HepG2 (cell line): Measurements from ENCODE around the gene MAPK9. TPM values are rescaled to one million over a fixed set of nuclear protein-coding genes. Genes with fewer than 3 reads are reported as not detected.

Experiments used
- CREM ChIP-seq, 2 experiments: sonication (generic) in 1 of 2; formaldehyde crosslinking in 1 of 2; IDR thresholded peaks; 2 replicates each; pipeline versions ENCODE4 v1.4.0 to v1.6.1; 2016 to 2020; ENCODE audit warnings: antibody characterized with exemption in 1 of 2, mild to moderate bottlenecking in 1 of 2, missing genetic modification reagents in 1 of 2
- HNF1A ChIP-seq, 2 experiments: sonication (generic) in 1 of 2; formaldehyde crosslinking in 1 of 2; IDR thresholded peaks; 2 replicates each; pipeline versions ENCODE4 v1.4.0 to v1.6.1; 2016 to 2020; ENCODE audit warnings: borderline replicate concordance in 1 of 2, low read depth in 1 of 2, mild to moderate bottlenecking in 1 of 2, missing genetic modification reagents in 1 of 2
- LCORL ChIP-seq, 2 experiments: fragments of 450-650 bp in 1 of 2; sonication (generic) in 1 of 2; formaldehyde crosslinking in 1 of 2; IDR thresholded peaks; 2 replicates each; pipeline versions ENCODE4 v1.5.0 to v1.6.1; 2017 to 2020; ENCODE audit warnings: antibody characterized with exemption in 1 of 2, missing genetic modification reagents in 1 of 2
- NR0B2 ChIP-seq: sonication (generic); formaldehyde crosslinking; IDR thresholded peaks from 2 replicates; pipeline ENCODE4 v1.4.0; 2020; ENCODE audit warnings: mild to moderate bottlenecking, missing genetic modification reagents
- SCMH1 ChIP-seq: sonication (generic); formaldehyde crosslinking; IDR thresholded peaks from 2 replicates; pipeline ENCODE4 v1.9.0; 2021; ENCODE audit warnings: missing genetic modification reagents, mild to moderate bottlenecking, borderline replicate concordance
- SMYD3 ChIP-seq: sonication (generic); formaldehyde crosslinking; IDR thresholded peaks from 2 replicates; pipeline ENCODE4 v1.8.1; 2023; ENCODE audit warnings: mild to moderate bottlenecking, missing genetic modification reagents
- TEAD3 ChIP-seq: optimal IDR thresholded peaks from 2 replicates; pipeline ENCODE3; 2016; ENCODE audit warnings: borderline replicate concordance
- THRA ChIP-seq: sonication (generic); formaldehyde crosslinking; IDR thresholded peaks from 2 replicates; pipeline ENCODE4 v1.4.0; 2020; ENCODE audit warnings: missing genetic modification reagents, borderline replicate concordance
- ZNF407 ChIP-seq: sonication (generic); formaldehyde crosslinking; IDR thresholded peaks from one replicate; pipeline ENCODE4 v1.5.1; 2020; ENCODE audit warnings: mild to moderate bottlenecking, missing genetic modification reagents; ENCODE audit errors: not compliant biosample characterization
- ZNF678 ChIP-seq: sonication (generic); formaldehyde crosslinking; IDR thresholded peaks from 2 replicates; pipeline ENCODE4 v1.4.0; 2020; ENCODE audit warnings: mild to moderate bottlenecking, missing genetic modification reagents
- polyA plus RNA-seq, 8 experiments: library from polyadenylated mRNA; depleted of rRNA in 3 of 8; stranded (reverse) in 7 of 8; unstranded in 1 of 8; fragments of >200 nt; fragmentation: Illumina TruSeq in 4 of 8; extraction: Trizol in 4 of 8; gene quantifications; 2 replicates each; pipeline versions ENCODE4 v1.2.1 to v1.2.3, GENCODE V29; 2011 to 2016; ENCODE audit warnings: low read depth in 4 of 8, missing spikeins in 1 of 8, mixed read lengths in 1 of 8; ENCODE audit not compliant: insufficient read depth in 1 of 8
- total RNA-seq, 5 experiments: library from RNA; depleted of rRNA; stranded (reverse); fragments of >200 nt; fragmentation: Illumina TruSeq; extraction: Trizol; gene quantifications; 2 replicates each; pipeline ENCODE4 v1.2.3, GENCODE V29; 2016; ENCODE audit warnings: low read depth in 1 of 5

The MAPK9 gene
- total and polyA plus RNA-seq, 2 of the 13 experiments (the other 11 are each of a cell fraction or from before 2014, with no cell fraction given) = 30.1 to 56.1 TPM

GRCh38 chr5:180303226-180304015 lies 11.5 kb upstream of the MAPK9 start (continued):
- no peak for TF ChIP-seq ZNF407 (CRISPR knock-in tag)
- TF ChIP-seq HNF1A (IDR thresholded peaks at IDR 0.05; ENCODE audit: low read depth) = no peak
- TF ChIP-seq HNF1A (CRISPR knock-in tag; IDR thresholded peaks at IDR 0.05; ENCODE audit: borderline replicate concordance) = no peak
- TF ChIP-seq SMYD3 (CRISPR knock-in tag) = no peak
- no peak for TF ChIP-seq ZNF678 (CRISPR knock-in tag)
- TF ChIP-seq LCORL (IDR thresholded peaks at IDR 0.05) = no peak
- TF ChIP-seq LCORL (CRISPR knock-in tag; IDR thresholded peaks at IDR 0.05) = peak; percentile 85
- peak; percentile 27; the same call in 1 of the 2 replicates for TF ChIP-seq CREM (IDR thresholded peaks at IDR 0.05)
- no peak for TF ChIP-seq CREM (CRISPR knock-in tag; IDR thresholded peaks at IDR 0.05)
- TF ChIP-seq THRA (CRISPR knock-in tag) = peak; percentile 34; the same call in 1 of the 2 replicates
- TF ChIP-seq SCMH1 = no peak
- peak; percentile 27 for TF ChIP-seq TEAD3 (CRISPR knock-in tag)
- TF ChIP-seq NR0B2 = no peak
